ENCODE measurements around the gene NTN1.

NTN1 gene

DNA sequence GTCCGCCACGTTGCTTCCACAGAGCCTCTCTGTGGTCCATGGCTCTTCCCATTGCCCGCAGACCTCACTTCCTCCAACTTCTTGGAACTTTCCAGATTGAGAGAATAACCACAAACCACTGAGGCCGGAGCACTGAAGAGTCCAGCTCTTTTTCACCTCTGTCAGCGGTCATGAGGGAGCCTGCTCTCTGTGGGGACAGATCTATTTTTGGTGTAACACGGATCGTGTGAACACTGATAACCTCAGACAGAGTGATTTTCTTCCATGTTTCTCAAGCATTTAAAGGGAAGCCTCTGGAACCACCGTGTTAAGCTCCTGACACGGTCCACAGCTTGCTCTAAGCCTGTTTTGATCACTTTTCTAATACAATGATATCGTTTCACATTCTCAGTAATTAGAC, 49.7 kb downstream of the NTN1 start:
- no CpG with 5 or more reads among the region's 10 CpGs for WGBS (ENCODE audit: extremely low coverage, insufficient coverage, insufficient read length)
- H4K91ac ChIP-seq (ENCODE audit: low read depth, low read length): no peak overlapping the region
- H3K23ac ChIP-seq (ENCODE audit: low read length): no peak overlapping the region
- no peaks in the 10 kb centered on the region for H3K4me1 ChIP-seq (ENCODE audit: control insufficient read depth in 1 of 2, insufficient read depth in 2 of 2, low read length in 2 of 2)
- H3K18ac ChIP-seq (ENCODE audit: low read length): no peak overlapping the region
- no peak overlapping the region for H2BK12ac ChIP-seq (ENCODE audit: low read length)
- H3K9me3 ChIP-seq (ENCODE audit: insufficient read depth, low read depth, low read length): peaks cover 4% of the 10 kb centered on the region
- no peak overlapping the region for H3K14ac ChIP-seq (ENCODE audit: low read length)
- H2BK120ac ChIP-seq (ENCODE audit: insufficient read depth, low read length, poor library complexity): no peak overlapping the region
- H3K27me3 ChIP-seq (ENCODE audit: insufficient read depth, low read length): no peaks in the 10 kb centered on the region
- DNase-seq: no peak
- no peaks in the 10 kb centered on the region for H3K79me2 ChIP-seq (ENCODE audit: control insufficient read depth, insufficient read depth, low read length, poor library complexity)
- no peak overlapping the region for H3K27ac ChIP-seq (ENCODE audit: low read depth, low read length)
- H2AK5ac ChIP-seq (ENCODE audit: low read length): no peak overlapping the region
- no peak overlapping the region for H2AFZ ChIP-seq (ENCODE audit: insufficient read depth, low read length, poor library complexity)
- H4K12ac ChIP-seq (ENCODE audit: low read depth, low read length): no peak overlapping the region
- H3K36me3 ChIP-seq (ENCODE audit: control insufficient read depth in 1 of 2, insufficient read depth in 2 of 2, low read length in 2 of 2): no peaks in the 10 kb centered on the region
- no peak overlapping the region for H3K4me3 ChIP-seq (ENCODE audit: low read depth, low read length)
- H2BK5ac ChIP-seq (ENCODE audit: low read depth, low read length, poor library complexity): no peak overlapping the region
- H3K9ac ChIP-seq (ENCODE audit: low read length): no peak overlapping the region
- no peaks in the 10 kb centered on the region for H3K79me1 ChIP-seq (ENCODE audit: low read length)
- H3K4me2 ChIP-seq (ENCODE audit: low read length): no peak overlapping the region
- no peak overlapping the region for H4K8ac ChIP-seq (ENCODE audit: low read depth, low read length)
- H3K4ac ChIP-seq (ENCODE audit: low read depth, low read length): no peak overlapping the region

DNA sequence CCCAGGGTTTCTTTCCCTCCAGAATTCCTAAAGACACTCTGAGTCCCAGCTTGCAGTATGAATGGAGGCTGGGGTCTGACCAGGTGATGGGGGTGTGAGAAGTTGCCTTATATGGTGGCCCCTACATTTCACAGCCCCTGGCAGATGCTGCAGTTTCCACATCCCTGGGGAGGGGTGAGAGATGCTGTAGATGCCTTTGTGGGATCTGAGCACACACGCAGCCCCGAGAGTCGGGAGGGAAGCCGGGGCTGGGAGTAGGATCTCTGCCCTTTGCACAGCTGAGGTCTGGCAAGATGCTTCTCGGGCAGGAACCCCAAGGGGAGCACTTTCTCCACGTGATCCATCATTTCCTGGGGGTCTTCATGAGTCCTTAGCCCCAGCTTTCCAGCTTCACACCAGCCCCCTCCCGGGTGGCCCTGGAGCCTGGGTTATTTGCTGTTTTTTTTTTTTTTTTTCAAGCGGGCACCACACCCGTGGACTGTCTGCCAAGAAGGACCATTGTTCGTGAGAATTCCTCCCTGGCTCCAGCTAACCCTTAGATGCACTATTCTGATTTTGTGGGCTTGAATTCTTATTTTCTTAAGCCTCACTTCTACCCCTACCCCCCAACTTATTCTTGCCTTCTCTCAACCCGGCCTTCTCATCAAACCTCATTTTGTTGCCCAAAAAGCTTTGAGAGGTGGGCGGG, 50.6 kb downstream of the NTN1 start:
- no CpG with 5 or more reads among the region's 12 CpGs for WGBS (ENCODE audit: extremely low coverage, insufficient coverage, insufficient read length)
- no peak overlapping the region for H2BK12ac ChIP-seq (ENCODE audit: low read length)
- no peaks in the 10 kb centered on the region for H3K27me3 ChIP-seq (ENCODE audit: insufficient read depth, low read length)
- H2AK5ac ChIP-seq (ENCODE audit: low read length): no peak overlapping the region
- H3K4me1 ChIP-seq (ENCODE audit: control insufficient read depth in 1 of 2, insufficient read depth in 2 of 2, low read length in 2 of 2): no peaks in the 10 kb centered on the region
- H3K4ac ChIP-seq (ENCODE audit: low read depth, low read length): no peak overlapping the region
- no peaks in the 10 kb centered on the region for H3K36me3 ChIP-seq (ENCODE audit: control insufficient read depth in 1 of 2, insufficient read depth in 2 of 2, low read length in 2 of 2)
- H3K79me1 ChIP-seq (ENCODE audit: low read length): no peaks in the 10 kb centered on the region
- no peak overlapping the region for H2BK5ac ChIP-seq (ENCODE audit: low read depth, low read length, poor library complexity)
- no peak overlapping the region for H2BK120ac ChIP-seq (ENCODE audit: insufficient read depth, low read length, poor library complexity)
- H3K4me3 ChIP-seq (ENCODE audit: low read depth, low read length): no peak overlapping the region
- H3K4me2 ChIP-seq (ENCODE audit: low read length): no peak overlapping the region
- no peak overlapping the region for H3K14ac ChIP-seq (ENCODE audit: low read length)
- no peak overlapping the region for H3K23ac ChIP-seq (ENCODE audit: low read length)
- no peak for DNase-seq
- no peak overlapping the region for H4K12ac ChIP-seq (ENCODE audit: low read depth, low read length)
- no peak overlapping the region for H3K27ac ChIP-seq (ENCODE audit: low read depth, low read length)
- H3K9ac ChIP-seq (ENCODE audit: low read length): no peak overlapping the region
- H3K79me2 ChIP-seq (ENCODE audit: control insufficient read depth, insufficient read depth, low read length, poor library complexity): no peaks in the 10 kb centered on the region
- H3K18ac ChIP-seq (ENCODE audit: low read length): no peak overlapping the region
- H2AFZ ChIP-seq (ENCODE audit: insufficient read depth, low read length, poor library complexity): no peak overlapping the region
- no peak overlapping the region for H4K8ac ChIP-seq (ENCODE audit: low read depth, low read length)
- peaks cover 4% of the 10 kb centered on the region for H3K9me3 ChIP-seq (ENCODE audit: insufficient read depth, low read depth, low read length)
- no peak overlapping the region for H4K91ac ChIP-seq (ENCODE audit: low read depth, low read length)

DNA sequence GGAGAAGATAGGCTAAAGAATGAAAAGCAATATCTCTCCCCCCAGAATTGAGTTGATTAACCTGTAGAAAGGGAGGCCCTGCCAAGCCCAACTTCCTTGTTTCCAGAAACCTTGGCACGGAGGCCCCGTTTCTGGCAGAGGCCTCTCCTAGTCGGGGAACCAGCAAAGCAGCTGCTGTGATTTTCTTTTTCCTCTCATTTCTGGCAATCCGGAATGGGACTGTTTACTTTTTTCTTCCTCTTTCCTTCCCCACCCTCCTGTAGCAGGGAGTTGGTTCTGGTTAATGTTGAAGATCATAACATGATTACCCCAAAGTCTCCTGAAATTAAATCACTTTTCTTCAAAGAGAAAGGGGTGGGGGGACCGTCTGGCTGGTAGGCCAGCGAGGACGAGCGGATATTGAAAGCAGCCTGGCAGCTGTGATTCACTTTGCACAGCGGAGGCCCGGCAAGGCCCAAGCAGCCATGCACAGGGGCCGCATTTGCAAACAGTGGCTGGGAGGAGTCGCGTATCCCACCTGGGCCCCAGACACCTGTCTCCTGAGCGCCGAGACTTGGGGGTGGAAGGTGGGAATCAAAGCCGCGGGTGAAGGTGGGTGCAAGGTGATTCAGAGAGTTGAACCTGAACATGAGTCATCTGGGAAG, 51.5 kb downstream of the NTN1 start:
- no peak overlapping the region for H3K4me2 ChIP-seq (ENCODE audit: low read length)
- H4K12ac ChIP-seq (ENCODE audit: low read depth, low read length): no peak overlapping the region
- H2AK5ac ChIP-seq (ENCODE audit: low read length): no peak overlapping the region
- H3K4ac ChIP-seq (ENCODE audit: low read depth, low read length): no peak overlapping the region
- no peaks in the 10 kb centered on the region for H3K27me3 ChIP-seq (ENCODE audit: insufficient read depth, low read length)
- no peak overlapping the region for H3K18ac ChIP-seq (ENCODE audit: low read length)
- H2AFZ ChIP-seq (ENCODE audit: insufficient read depth, low read length, poor library complexity): no peak overlapping the region
- H3K4me3 ChIP-seq (ENCODE audit: low read depth, low read length): no peak overlapping the region
- H3K27ac ChIP-seq (ENCODE audit: low read depth, low read length): no peak overlapping the region
- H3K9ac ChIP-seq (ENCODE audit: low read length): no peak overlapping the region
- H3K9me3 ChIP-seq (ENCODE audit: insufficient read depth, low read depth, low read length): peaks cover 4% of the 10 kb centered on the region
- H2BK5ac ChIP-seq (ENCODE audit: low read depth, low read length, poor library complexity): no peak overlapping the region
- H3K23ac ChIP-seq (ENCODE audit: low read length): no peak overlapping the region
- no peak overlapping the region for H4K8ac ChIP-seq (ENCODE audit: low read depth, low read length)
- H3K79me2 ChIP-seq (ENCODE audit: control insufficient read depth, insufficient read depth, low read length, poor library complexity): no peaks in the 10 kb centered on the region
- no peak overlapping the region for H4K91ac ChIP-seq (ENCODE audit: low read depth, low read length)
- H3K36me3 ChIP-seq (ENCODE audit: control insufficient read depth in 1 of 2, insufficient read depth in 2 of 2, low read length in 2 of 2): no peaks in the 10 kb centered on the region
- H2BK12ac ChIP-seq (ENCODE audit: low read length): no peak overlapping the region
- no peaks in the 10 kb centered on the region for H3K79me1 ChIP-seq (ENCODE audit: low read length)
- no peak overlapping the region for H2BK120ac ChIP-seq (ENCODE audit: insufficient read depth, low read length, poor library complexity)
- DNase-seq: no peak
- no peak overlapping the region for H3K14ac ChIP-seq (ENCODE audit: low read length)
- no peaks in the 10 kb centered on the region for H3K4me1 ChIP-seq (ENCODE audit: control insufficient read depth in 1 of 2, insufficient read depth in 2 of 2, low read length in 2 of 2)
- WGBS (ENCODE audit: extremely low coverage, insufficient coverage, insufficient read length): no CpG with 5 or more reads among the region's 17 CpGs

DNA sequence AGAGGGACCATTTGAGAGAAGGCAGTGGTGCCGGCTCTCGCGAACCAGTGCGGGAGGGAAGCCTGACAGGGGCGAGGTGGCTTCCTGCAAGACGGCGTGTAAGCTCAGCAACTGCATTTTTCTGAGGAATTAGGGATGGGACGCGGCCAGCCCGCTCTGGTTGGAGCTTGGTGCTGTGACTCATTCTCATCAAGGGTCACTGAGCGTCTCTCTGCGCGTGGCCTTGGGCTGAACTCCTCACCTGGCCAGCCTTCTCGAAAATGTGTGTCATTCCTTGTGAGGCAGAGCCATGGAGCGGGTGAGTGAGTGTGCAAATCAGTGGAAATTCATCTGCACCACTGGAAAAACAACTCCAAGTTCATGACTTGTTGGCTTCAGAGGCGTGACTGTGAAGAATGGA, 52.8 kb downstream of the NTN1 start:
- no CpG with 5 or more reads among the region's 16 CpGs for WGBS (ENCODE audit: extremely low coverage, insufficient coverage, insufficient read length)
- Histone ChIP-seq H4K91ac (ENCODE audit: low read depth, low read length) (no peak overlapping the region), H3K4me2 (ENCODE audit: low read length) (peak overlapping the region; percentile 1), H3K14ac (ENCODE audit: low read length) (no peak overlapping the region), H3K27me3 (ENCODE audit: insufficient read depth, low read length) (no peaks in the 10 kb centered on the region), H3K79me2 (ENCODE audit: control insufficient read depth, insufficient read depth, low read length, poor library complexity) (no peaks in the 10 kb centered on the region), H3K18ac (ENCODE audit: low read length) (no peak overlapping the region), H2BK5ac (ENCODE audit: low read depth, low read length, poor library complexity) (no peak overlapping the region), H2AK5ac (ENCODE audit: low read length) (no peak overlapping the region), H3K9me3 (ENCODE audit: insufficient read depth, low read depth, low read length) (peaks cover 4% of the 10 kb centered on the region), H2AFZ (ENCODE audit: insufficient read depth, low read length, poor library complexity) (no peak overlapping the region), H3K4me1 (ENCODE audit: control insufficient read depth in 1 of 2, insufficient read depth in 2 of 2, low read length in 2 of 2) (no peaks in the 10 kb centered on the region), H4K12ac (ENCODE audit: low read depth, low read length) (no peak overlapping the region), H2BK120ac (ENCODE audit: insufficient read depth, low read length, poor library complexity) (no peak overlapping the region), H3K4ac (ENCODE audit: low read depth, low read length) (no peak overlapping the region), H3K9ac (ENCODE audit: low read length) (no peak overlapping the region), H3K23ac (ENCODE audit: low read length) (no peak overlapping the region), H3K36me3 (ENCODE audit: control insufficient read depth in 1 of 2, insufficient read depth in 2 of 2, low read length in 2 of 2) (no peaks in the 10 kb centered on the region), H4K8ac (ENCODE audit: low read depth, low read length) (no peak overlapping the region), H3K79me1 (ENCODE audit: low read length) (no peaks in the 10 kb centered on the region), H3K27ac (ENCODE audit: low read depth, low read length) (no peak overlapping the region), H3K4me3 (ENCODE audit: low read depth, low read length) (peak overlapping the region; percentile 22), H2BK12ac (ENCODE audit: low read length) (no peak overlapping the region)
- DNase-seq: peak; percentile 94 to 95
